ENCODE measurements around the gene LYZL4.

Gene LYZL4

DNA sequence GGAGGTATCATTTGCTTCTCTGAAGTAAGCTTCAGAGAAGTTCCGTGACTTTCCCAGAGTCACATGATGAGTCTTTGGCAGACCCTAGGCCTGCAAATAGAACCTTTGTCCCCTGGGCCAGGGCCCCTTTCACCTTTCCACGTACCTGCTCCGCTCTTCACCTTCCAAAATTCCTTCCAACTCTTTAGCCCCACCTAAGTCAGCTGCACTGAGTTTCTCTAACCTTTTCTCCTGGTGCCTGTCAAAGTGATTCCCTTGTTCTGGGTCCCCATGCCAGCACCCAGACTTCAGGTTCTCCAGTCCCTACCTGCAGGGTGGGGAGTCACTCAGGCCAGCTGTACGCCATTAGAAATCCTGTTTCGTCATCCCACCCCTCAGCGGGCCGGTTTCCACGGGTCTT, 12.8 kb downstream of the LYZL4 start:
- Histone ChIP-seq H3K4me1 (ENCODE audit: control insufficient read depth in 1 of 2, insufficient read depth in 2 of 2, low read length in 2 of 2) (no peaks in the 10 kb centered on the region), H3K18ac (ENCODE audit: low read length) (no peak overlapping the region), H3K4ac (ENCODE audit: low read depth, low read length) (no peak overlapping the region), H3K79me1 (ENCODE audit: low read length) (no peaks in the 10 kb centered on the region), H3K9ac (ENCODE audit: low read length) (no peak overlapping the region), H3K36me3 (ENCODE audit: control insufficient read depth in 1 of 2, insufficient read depth in 2 of 2, low read length in 2 of 2) (no peaks in the 10 kb centered on the region), H3K14ac (ENCODE audit: low read length) (no peak overlapping the region), H4K91ac (ENCODE audit: low read depth, low read length) (no peak overlapping the region), H2BK5ac (ENCODE audit: low read depth, low read length, poor library complexity) (no peak overlapping the region), H4K8ac (ENCODE audit: low read depth, low read length) (no peak overlapping the region), H4K12ac (ENCODE audit: low read depth, low read length) (no peak overlapping the region), H2BK120ac (ENCODE audit: insufficient read depth, low read length, poor library complexity) (no peak overlapping the region), H3K23ac (ENCODE audit: low read length) (no peak overlapping the region), H3K27ac (ENCODE audit: low read depth, low read length) (no peak overlapping the region), H3K27me3 (ENCODE audit: insufficient read depth, low read length) (no peaks in the 10 kb centered on the region), H2AK5ac (ENCODE audit: low read length) (no peak overlapping the region), H2AFZ (ENCODE audit: insufficient read depth, low read length, poor library complexity) (no peak overlapping the region), H3K4me2 (ENCODE audit: low read length) (no peak overlapping the region), H2BK12ac (ENCODE audit: low read length) (no peak overlapping the region), H3K4me3 (ENCODE audit: low read depth, low read length) (no peak overlapping the region), H3K79me2 (ENCODE audit: control insufficient read depth, insufficient read depth, low read length, poor library complexity) (no peaks in the 10 kb centered on the region), H3K9me3 (ENCODE audit: insufficient read depth, low read depth, low read length) (peaks cover 2% of the 10 kb centered on the region)
- no peak for DNase-seq
- no CpG with 5 or more reads among the region's 8 CpGs for WGBS (ENCODE audit: extremely low coverage, insufficient coverage, insufficient read length)

DNA sequence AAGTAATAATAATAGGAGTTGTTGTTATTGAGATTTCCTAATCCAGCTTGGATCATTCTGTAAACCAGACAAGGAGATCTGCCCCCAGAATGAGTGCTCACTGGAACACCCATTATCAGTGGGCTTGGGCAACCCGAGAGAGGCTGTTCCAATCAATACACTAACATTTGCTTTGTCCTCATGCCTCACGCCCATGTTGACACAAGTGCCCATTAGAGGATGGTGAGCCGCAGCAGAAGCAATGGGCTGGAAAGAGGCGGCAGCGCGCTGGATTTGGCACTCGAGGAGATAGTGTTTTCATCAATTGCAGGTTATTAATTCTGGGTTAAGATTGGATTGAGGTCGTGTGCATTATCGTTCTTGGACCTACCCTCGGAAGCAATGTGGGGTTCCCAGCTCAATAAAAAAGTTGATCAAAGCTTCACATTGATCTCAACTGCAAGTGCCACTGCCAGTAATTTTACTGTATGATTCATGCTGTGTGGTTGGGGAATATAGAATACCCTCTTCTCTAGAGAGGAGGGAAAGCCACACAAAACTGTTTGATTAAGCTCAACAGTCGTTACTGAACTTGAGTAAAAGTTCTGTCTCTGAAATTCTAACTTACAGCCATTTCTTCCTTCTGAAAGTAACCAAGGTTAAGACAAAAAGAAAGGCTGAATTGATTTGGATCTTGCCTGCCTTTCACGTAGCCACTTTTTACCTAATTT, 15.7 kb downstream of the LYZL4 start:
- Histone ChIP-seq H4K12ac (ENCODE audit: low read depth, low read length) (no peak overlapping the region), H3K18ac (ENCODE audit: low read length) (no peak overlapping the region), H3K23ac (ENCODE audit: low read length) (no peak overlapping the region), H3K9me3 (ENCODE audit: insufficient read depth, low read depth, low read length) (peaks cover 2% of the 10 kb centered on the region), H3K27me3 (ENCODE audit: insufficient read depth, low read length) (no peaks in the 10 kb centered on the region), H3K14ac (ENCODE audit: low read length) (no peak overlapping the region), H3K9ac (ENCODE audit: low read length) (no peak overlapping the region), H3K4me2 (ENCODE audit: low read length) (no peak overlapping the region), H2AK5ac (ENCODE audit: low read length) (no peak overlapping the region), H2BK5ac (ENCODE audit: low read depth, low read length, poor library complexity) (no peak overlapping the region), H2BK120ac (ENCODE audit: insufficient read depth, low read length, poor library complexity) (no peak overlapping the region), H3K27ac (ENCODE audit: low read depth, low read length) (no peak overlapping the region), H3K4me1 (ENCODE audit: control insufficient read depth in 1 of 2, insufficient read depth in 2 of 2, low read length in 2 of 2) (no peaks in the 10 kb centered on the region), H4K8ac (ENCODE audit: low read depth, low read length) (no peak overlapping the region), H3K79me2 (ENCODE audit: control insufficient read depth, insufficient read depth, low read length, poor library complexity) (no peaks in the 10 kb centered on the region), H2BK12ac (ENCODE audit: low read length) (no peak overlapping the region), H2AFZ (ENCODE audit: insufficient read depth, low read length, poor library complexity) (no peak overlapping the region), H3K4me3 (ENCODE audit: low read depth, low read length) (no peak overlapping the region), H4K91ac (ENCODE audit: low read depth, low read length) (no peak overlapping the region), H3K4ac (ENCODE audit: low read depth, low read length) (no peak overlapping the region), H3K36me3 (ENCODE audit: control insufficient read depth in 1 of 2, insufficient read depth in 2 of 2, low read length in 2 of 2) (no peaks in the 10 kb centered on the region), H3K79me1 (ENCODE audit: low read length) (no peaks in the 10 kb centered on the region)
- no CpG with 5 or more reads among the region's 12 CpGs for WGBS (ENCODE audit: extremely low coverage, insufficient coverage, insufficient read length)
- DNase-seq, result no peak

DNA sequence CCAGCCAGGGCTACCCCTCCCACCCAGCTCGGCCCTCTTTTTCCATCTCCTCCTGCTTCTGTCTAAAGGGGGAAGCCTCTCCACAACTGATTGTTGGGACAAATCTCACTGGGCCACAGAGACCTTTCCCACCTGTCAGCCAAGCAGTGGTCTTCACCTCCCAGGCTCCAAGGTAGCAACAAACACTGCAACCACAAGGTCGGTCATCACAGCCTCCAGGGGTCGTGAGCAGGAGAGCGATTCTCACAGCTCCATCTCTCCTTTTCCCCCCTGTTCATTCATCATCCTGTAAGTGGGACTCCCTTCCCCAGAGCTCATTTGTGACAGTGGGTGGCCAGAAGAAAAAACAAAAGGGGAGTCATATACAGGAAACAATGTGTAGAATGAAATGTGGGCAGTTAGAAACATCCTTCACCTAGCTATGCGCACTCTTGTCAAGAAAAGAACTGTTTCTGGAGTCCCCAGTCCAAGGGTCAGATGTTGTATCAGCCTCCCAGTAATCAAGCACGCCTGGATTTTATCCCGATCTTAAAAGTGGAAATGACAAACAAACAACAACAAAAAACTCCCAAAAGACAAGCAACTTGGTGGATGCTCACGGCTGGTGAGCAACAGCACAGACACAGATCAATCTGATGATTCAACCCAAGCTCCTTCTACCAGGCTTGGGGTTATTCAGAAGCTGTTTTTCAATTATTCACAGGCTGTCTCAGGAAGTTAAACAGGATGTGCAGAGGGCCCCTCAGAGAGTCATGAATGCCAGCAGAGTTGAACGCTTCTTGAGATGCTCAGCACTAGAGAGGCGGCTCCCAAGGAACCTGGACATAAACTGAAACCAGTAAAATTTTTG, 22.4 kb downstream of the LYZL4 start:
- no CpG with 5 or more reads among the region's 10 CpGs for WGBS (ENCODE audit: extremely low coverage, insufficient coverage, insufficient read length)
- Histone ChIP-seq H4K91ac (ENCODE audit: low read depth, low read length) (no peak overlapping the region), H3K23ac (ENCODE audit: low read length) (no peak overlapping the region), H3K4me2 (ENCODE audit: low read length) (no peak overlapping the region), H3K4me3 (ENCODE audit: low read depth, low read length) (no peak overlapping the region), H2BK5ac (ENCODE audit: low read depth, low read length, poor library complexity) (no peak overlapping the region), H3K27me3 (ENCODE audit: insufficient read depth, low read length) (no peaks in the 10 kb centered on the region), H3K79me1 (ENCODE audit: low read length) (no peaks in the 10 kb centered on the region), H3K9ac (ENCODE audit: low read length) (no peak overlapping the region), H3K18ac (ENCODE audit: low read length) (no peak overlapping the region), H3K14ac (ENCODE audit: low read length) (no peak overlapping the region), H3K36me3 (ENCODE audit: control insufficient read depth in 1 of 2, insufficient read depth in 2 of 2, low read length in 2 of 2) (no peaks in the 10 kb centered on the region), H4K12ac (ENCODE audit: low read depth, low read length) (no peak overlapping the region), H3K4me1 (ENCODE audit: control insufficient read depth in 1 of 2, insufficient read depth in 2 of 2, low read length in 2 of 2) (no peaks in the 10 kb centered on the region), H2BK120ac (ENCODE audit: insufficient read depth, low read length, poor library complexity) (no peak overlapping the region), H3K9me3 (ENCODE audit: insufficient read depth, low read depth, low read length) (no peaks in the 10 kb centered on the region), H4K8ac (ENCODE audit: low read depth, low read length) (no peak overlapping the region), H3K79me2 (ENCODE audit: control insufficient read depth, insufficient read depth, low read length, poor library complexity) (no peaks in the 10 kb centered on the region), H3K4ac (ENCODE audit: low read depth, low read length) (no peak overlapping the region), H2AK5ac (ENCODE audit: low read length) (no peak overlapping the region), H2AFZ (ENCODE audit: insufficient read depth, low read length, poor library complexity) (no peak overlapping the region), H2BK12ac (ENCODE audit: low read length) (no peak overlapping the region), H3K27ac (ENCODE audit: low read depth, low read length) (no peak overlapping the region)
- no peak for DNase-seq

DNA sequence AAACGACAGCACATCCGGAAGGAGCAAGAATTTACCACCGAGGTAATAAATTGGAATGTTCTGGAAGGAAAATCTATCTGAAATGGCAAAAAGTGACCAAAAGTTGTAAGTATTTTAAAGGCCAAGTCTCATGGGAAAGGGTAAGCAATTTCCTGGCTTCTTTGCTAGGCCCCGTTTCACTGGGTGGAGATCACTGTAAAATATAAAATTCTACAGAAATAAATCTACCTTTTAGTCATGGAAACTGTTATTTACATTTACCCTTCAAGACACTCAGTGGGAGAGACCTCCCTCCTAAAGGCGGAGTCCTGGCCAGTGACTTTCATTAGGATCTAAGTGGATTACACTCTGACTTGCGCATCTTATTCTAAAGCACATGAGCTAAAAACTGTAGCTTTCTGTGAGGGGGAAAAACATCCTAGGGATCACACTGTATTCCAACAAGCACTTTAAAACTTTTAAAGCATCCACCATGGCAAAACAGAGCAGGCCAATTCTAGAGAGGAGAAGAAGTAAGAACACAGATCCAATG, 28.8 kb downstream of the LYZL4 start:
- Histone ChIP-seq H3K79me2 (ENCODE audit: control insufficient read depth, insufficient read depth, low read length, poor library complexity) (no peaks in the 10 kb centered on the region), H3K4me2 (ENCODE audit: low read length) (no peak overlapping the region), H3K27me3 (ENCODE audit: insufficient read depth, low read length) (no peaks in the 10 kb centered on the region), H4K91ac (ENCODE audit: low read depth, low read length) (no peak overlapping the region), H3K36me3 (ENCODE audit: control insufficient read depth in 1 of 2, insufficient read depth in 2 of 2, low read length in 2 of 2) (no peaks in the 10 kb centered on the region), H3K27ac (ENCODE audit: low read depth, low read length) (no peak overlapping the region), H3K4me3 (ENCODE audit: low read depth, low read length) (no peak overlapping the region), H2BK12ac (ENCODE audit: low read length) (no peak overlapping the region), H2AFZ (ENCODE audit: insufficient read depth, low read length, poor library complexity) (no peak overlapping the region), H3K18ac (ENCODE audit: low read length) (no peak overlapping the region), H3K14ac (ENCODE audit: low read length) (no peak overlapping the region), H3K4me1 (ENCODE audit: control insufficient read depth in 1 of 2, insufficient read depth in 2 of 2, low read length in 2 of 2) (no peaks in the 10 kb centered on the region), H3K9me3 (ENCODE audit: insufficient read depth, low read depth, low read length) (no peaks in the 10 kb centered on the region), H4K12ac (ENCODE audit: low read depth, low read length) (no peak overlapping the region), H3K4ac (ENCODE audit: low read depth, low read length) (no peak overlapping the region), H2BK5ac (ENCODE audit: low read depth, low read length, poor library complexity) (no peak overlapping the region), H4K8ac (ENCODE audit: low read depth, low read length) (no peak overlapping the region), H2BK120ac (ENCODE audit: insufficient read depth, low read length, poor library complexity) (no peak overlapping the region), H3K23ac (ENCODE audit: low read length) (no peak overlapping the region), H2AK5ac (ENCODE audit: low read length) (no peak overlapping the region), H3K79me1 (ENCODE audit: low read length) (no peaks in the 10 kb centered on the region), H3K9ac (ENCODE audit: low read length) (no peak overlapping the region)
- no CpG with 5 or more reads among the region's 6 CpGs for WGBS (ENCODE audit: extremely low coverage, insufficient coverage, insufficient read length)
- no peak for DNase-seq

All from trophoblast cell (in vitro differentiated cells and primary cell).